SH-SY5Y (cell line): ENCODE results near the gene ZNF554.

Experiments
- GATA2 ChIP-seq: IDR thresholded peaks from 2 replicates; pipeline ENCODE4 v1.6.1; 2011; ENCODE audit warnings: mild to moderate bottlenecking, low read depth, low read length
- GATA3 ChIP-seq: IDR thresholded peaks from 2 replicates; pipeline ENCODE4 v1.6.1; 2011; ENCODE audit warnings: low read depth, mild to moderate bottlenecking, low read length, moderate library complexity

GRCh38 chr19:2823646-2824045 lies 4.0 kb downstream of the ZNF554 start:
- no peak for TF ChIP-seq GATA3
- no peak for TF ChIP-seq GATA2
